Dendritic cell treated with granulocyte-macrophage colony-stimulating factor and Interleukin-4, amounts not matched to agents 40 ng/mL and 50 ng/mL, for 4 days (primary cell): ENCODE results near the gene EQTN.

Experiments used
- H3K27ac Mint-ChIP-seq: one replicate; pipeline ENCODE4 v1.8.0; 2022; ENCODE audit warnings: mild to moderate bottlenecking, mixed read lengths
- H3K27me3 Mint-ChIP-seq: one replicate; pipeline ENCODE4 v1.8.0; 2022; ENCODE audit warnings: mild to moderate bottlenecking, mixed read lengths
- H3K36me3 Mint-ChIP-seq: one replicate; pipeline ENCODE4 v1.8.0; 2022; ENCODE audit warnings: low read depth, mixed read lengths
- H3K4me1 Mint-ChIP-seq: one replicate; pipeline ENCODE4 v1.8.0; 2022; ENCODE audit warnings: low read depth, mixed read lengths
- H3K4me3 Mint-ChIP-seq: one replicate; pipeline ENCODE4 v1.8.0; 2022; ENCODE audit warnings: mild to moderate bottlenecking, moderate library complexity, mixed read lengths
- H3K9me3 Mint-ChIP-seq: one replicate; pipeline ENCODE4 v1.8.0; 2022; ENCODE audit warnings: mixed read lengths
- intact Hi-C: fragments of 100-400 bp; cut with micrococcal nuclease; formaldehyde crosslinking; loops from one replicate; pipeline ENCODE4 v1.15.0; 2022

Gene EQTN

GRCh38 chr9:27297050-27297449 lies at the start of gene EQTN:
TSS of gene EQTN (minus strand) at chr9:27297150. CDS start at chr9:27297055, 95 bp downstream.
- H3K27me3 Mint-ChIP-seq = peaks cover 6% of the 10 kb centered on the region
- H3K27ac Mint-ChIP-seq = no peak within 1 kb of the TSS
- intact Hi-C loops = no loop called here
- no peaks in the 10 kb centered on the region for H3K36me3 Mint-ChIP-seq
- no peak within 1 kb of the TSS for H3K4me3 Mint-ChIP-seq
- H3K4me1 Mint-ChIP-seq = peaks cover 7% of the 10 kb centered on the region
- no peaks in the 10 kb centered on the region for H3K9me3 Mint-ChIP-seq

- no peaks in the 10 kb centered on the region for H3K27me3 Mint-ChIP-seq
- intact Hi-C loops = no loop called here
- peak overlapping the region; percentile 62 for H3K27ac Mint-ChIP-seq
- peaks cover 46% of the 10 kb centered on the region for H3K36me3 Mint-ChIP-seq
- H3K9me3 Mint-ChIP-seq = no peaks in the 10 kb centered on the region
- peaks cover 72% of the 10 kb centered on the region for H3K4me1 Mint-ChIP-seq
- H3K4me3 Mint-ChIP-seq = no peak overlapping the region
Measured at GRCh38 chr9:27344776-27345175, 47.8 kb upstream of the EQTN start.

- Mint-ChIP-seq H3K4me3 (no peak overlapping the region), H3K9me3 (no peaks in the 10 kb centered on the region), H3K27me3 (no peaks in the 10 kb centered on the region), H3K4me1 (peaks cover 75% of the 10 kb centered on the region), H3K36me3 (peaks cover 62% of the 10 kb centered on the region), H3K27ac (peak overlapping the region; percentile 94)
- intact Hi-C loops = no loop called here
Measured at GRCh38 chr9:27341545-27342294, 44.8 kb upstream of the EQTN start.

GRCh38 chr9:27340961-27341511 lies 44.1 kb upstream of the EQTN start:
- Mint-ChIP-seq H3K4me3 (peak overlapping the region; percentile 42), H3K9me3 (no peaks in the 10 kb centered on the region), H3K36me3 (peaks cover 67% of the 10 kb centered on the region), H3K4me1 (peaks cover 82% of the 10 kb centered on the region), H3K27me3 (no peaks in the 10 kb centered on the region), H3K27ac (peak overlapping the region; percentile 94)
- intact Hi-C loops = no loop called here

- H3K27me3 Mint-ChIP-seq = no peaks in the 10 kb centered on the region
- peaks cover 67% of the 10 kb centered on the region for H3K36me3 Mint-ChIP-seq
- H3K4me1 Mint-ChIP-seq = peaks cover 82% of the 10 kb centered on the region
- intact Hi-C loops = no loop called here
- peak overlapping the region; percentile 94 for H3K27ac Mint-ChIP-seq
- H3K4me3 Mint-ChIP-seq = peak overlapping the region; percentile 76
- H3K9me3 Mint-ChIP-seq = no peaks in the 10 kb centered on the region
Measured at GRCh38 chr9:27340285-27340674, 43.3 kb upstream of the EQTN start.

GRCh38 chr9:27339661-27340284 lies 42.8 kb upstream of the EQTN start:
- Mint-ChIP-seq H3K27me3 (no peaks in the 10 kb centered on the region), H3K4me1 (peaks cover 84% of the 10 kb centered on the region), H3K27ac (peak overlapping the region; percentile 94), H3K36me3 (peaks cover 64% of the 10 kb centered on the region), H3K9me3 (no peaks in the 10 kb centered on the region), H3K4me3 (peak overlapping the region; percentile 76)
- intact Hi-C loops = loop anchor here (10.0 kb wide), 1 partner anchor 375 kb away; no protein-coding TSS in a partner anchor

- intact Hi-C loops = loop anchor here (1.0 to 10.0 kb wide), 3 partner anchors 10 to 376 kb away; no protein-coding TSS in a partner anchor
- peaks cover 84% of the 10 kb centered on the region for H3K4me1 Mint-ChIP-seq
- peak overlapping the region; percentile 94 for H3K27ac Mint-ChIP-seq
- H3K4me3 Mint-ChIP-seq = peak overlapping the region; percentile 76
- H3K36me3 Mint-ChIP-seq = peaks cover 62% of the 10 kb centered on the region
- H3K27me3 Mint-ChIP-seq = no peaks in the 10 kb centered on the region
- no peaks in the 10 kb centered on the region for H3K9me3 Mint-ChIP-seq
Measured at GRCh38 chr9:27338527-27338903, 41.6 kb upstream of the EQTN start.

GRCh38 chr9:27337833-27338526 lies 41.0 kb upstream of the EQTN start:
- no peaks in the 10 kb centered on the region for H3K27me3 Mint-ChIP-seq
- peak overlapping the region; percentile 94 for H3K27ac Mint-ChIP-seq
- peaks cover 63% of the 10 kb centered on the region for H3K36me3 Mint-ChIP-seq
- H3K9me3 Mint-ChIP-seq = no peaks in the 10 kb centered on the region
- H3K4me1 Mint-ChIP-seq = peaks cover 89% of the 10 kb centered on the region
- peak overlapping the region; percentile 76 for H3K4me3 Mint-ChIP-seq
- intact Hi-C loops = loop anchor here (1.0 to 10.0 kb wide), 3 partner anchors 10 to 377 kb away; no protein-coding TSS in a partner anchor

- peak overlapping the region; percentile 94 for H3K27ac Mint-ChIP-seq
- intact Hi-C loops = loop anchor here (10.0 kb wide), 1 partner anchor 378 kb away; no protein-coding TSS in a partner anchor
- H3K36me3 Mint-ChIP-seq = peaks cover 60% of the 10 kb centered on the region
Measured at GRCh38 chr9:27337236-27337635, 40.3 kb upstream of the EQTN start.

GRCh38 chr9:27336829-27337228 lies 39.9 kb upstream of the EQTN start:
- H3K27me3 Mint-ChIP-seq = no peaks in the 10 kb centered on the region
- peak overlapping the region; percentile 94 for H3K27ac Mint-ChIP-seq
- intact Hi-C loops = loop anchor here (10.0 kb wide), 1 partner anchor 378 kb away; no protein-coding TSS in a partner anchor
- H3K9me3 Mint-ChIP-seq = no peaks in the 10 kb centered on the region
- no peak overlapping the region for H3K4me3 Mint-ChIP-seq
- peaks cover 91% of the 10 kb centered on the region for H3K4me1 Mint-ChIP-seq
- H3K36me3 Mint-ChIP-seq = peaks cover 64% of the 10 kb centered on the region

More at GRCh38 chr9:27337236-27337635, 40.3 kb upstream of the EQTN start:
- H3K27me3 Mint-ChIP-seq = no peaks in the 10 kb centered on the region
- no peaks in the 10 kb centered on the region for H3K9me3 Mint-ChIP-seq
- H3K4me3 Mint-ChIP-seq = no peak overlapping the region
- H3K4me1 Mint-ChIP-seq = peaks cover 87% of the 10 kb centered on the region

GRCh38 chr9:27336126-27336525 lies 39.2 kb upstream of the EQTN start:
- no peak overlapping the region for H3K4me3 Mint-ChIP-seq
- peaks cover 71% of the 10 kb centered on the region for H3K36me3 Mint-ChIP-seq
- H3K27me3 Mint-ChIP-seq = no peaks in the 10 kb centered on the region
- intact Hi-C loops = loop anchor here (10.0 kb wide), 1 partner anchor 379 kb away; no protein-coding TSS in a partner anchor
- no peaks in the 10 kb centered on the region for H3K9me3 Mint-ChIP-seq
- peak overlapping the region; percentile 94 for H3K27ac Mint-ChIP-seq
- peaks cover 88% of the 10 kb centered on the region for H3K4me1 Mint-ChIP-seq

- Mint-ChIP-seq H3K9me3 (no peaks in the 10 kb centered on the region), H3K36me3 (peaks cover 75% of the 10 kb centered on the region), H3K4me1 (peaks cover 81% of the 10 kb centered on the region), H3K27ac (peak overlapping the region; percentile 94), H3K27me3 (no peaks in the 10 kb centered on the region), H3K4me3 (no peak overlapping the region)
- intact Hi-C loops = loop anchor here (2.0 to 10.0 kb wide), 2 partner anchors 126 to 380 kb away; no protein-coding TSS in a partner anchor
Measured at GRCh38 chr9:27335075-27335474, 38.1 kb upstream of the EQTN start.

GRCh38 chr9:27333241-27334052 lies 36.5 kb upstream of the EQTN start:
- Mint-ChIP-seq H3K27me3 (no peaks in the 10 kb centered on the region), H3K4me3 (no peak overlapping the region), H3K9me3 (no peaks in the 10 kb centered on the region), H3K27ac (peak overlapping the region; percentile 94), H3K4me1 (peaks cover 70% of the 10 kb centered on the region), H3K36me3 (peaks cover 80% of the 10 kb centered on the region)
- intact Hi-C loops = loop anchor here (1.0 to 10.0 kb wide), 6 partner anchors 99 to 454 kb away; partner anchors contain the start of gene MOB3B
